H9 (cell line): Measurements from ENCODE around the gene PDZRN4. TPM values are rescaled to one million over a fixed set of nuclear protein-coding genes. Genes with fewer than 3 reads are reported as not detected.

Experiments
- DNase-seq: peaks from one replicate; pipeline ENCODE4 v3.0.0-alpha.2; 2017
- H2AFZ ChIP-seq: one replicate; pipeline ENCODE4 v1.6.1; 2013; ENCODE audit warnings: mild to moderate bottlenecking, low read length, control low read depth, moderate library complexity
- H2AK5ac ChIP-seq: 2 replicates; pipeline ENCODE4 v1.6.1; 2013; ENCODE audit warnings: low read length, control low read depth, mixed read lengths; ENCODE audit not compliant: insufficient read length
- H2BK120ac ChIP-seq: one replicate; pipeline ENCODE4 v1.6.1; 2013; ENCODE audit warnings: low read depth, mild to moderate bottlenecking, low read length, control low read depth, inconsistent platforms; ENCODE audit not compliant: poor library complexity, severe bottlenecking
- H2BK12ac ChIP-seq: 2 replicates; pipeline ENCODE4 v1.6.1; 2013; ENCODE audit warnings: low read length, control low read depth, mixed read lengths, low read depth; ENCODE audit not compliant: insufficient read length
- H2BK15ac ChIP-seq: 2 replicates; pipeline ENCODE4 v1.6.1; 2013; ENCODE audit warnings: low read depth, low read length, control low read depth
- H2BK20ac ChIP-seq: one replicate; pipeline ENCODE4 v1.6.1; 2013; ENCODE audit warnings: low read depth, mild to moderate bottlenecking, low read length, control low read depth, inconsistent platforms; ENCODE audit not compliant: poor library complexity, severe bottlenecking
- H2BK5ac ChIP-seq: 2 replicates; pipeline ENCODE4 v1.6.1; 2013; ENCODE audit warnings: low read length, control low read depth, mixed read lengths; ENCODE audit not compliant: insufficient read length
- H3K14ac ChIP-seq: 2 replicates; pipeline ENCODE4 v1.6.1; 2013; ENCODE audit warnings: low read length, control low read depth; ENCODE audit not compliant: insufficient read depth
- H3K18ac ChIP-seq: 2 replicates; pipeline ENCODE4 v1.6.1; 2013; ENCODE audit warnings: low read depth, mild to moderate bottlenecking, mixed read lengths, low read length, control low read depth; ENCODE audit not compliant: insufficient read length
- H3K23ac ChIP-seq: 2 replicates; pipeline ENCODE4 v1.6.1; 2013; ENCODE audit warnings: low read length, control low read depth, mixed read lengths, low read depth; ENCODE audit not compliant: insufficient read length
- H3K23me2 ChIP-seq: 2 replicates; pipeline ENCODE4 v1.6.1; 2013; ENCODE audit warnings: low read depth, mild to moderate bottlenecking, mixed read lengths, low read length, control low read depth; ENCODE audit not compliant: insufficient read length, poor library complexity, severe bottlenecking
- H3K27ac ChIP-seq: 2 replicates; pipeline ENCODE4 v1.5.1; 2013; ENCODE audit warnings: low read length, control low read depth, mixed read lengths, low read depth; ENCODE audit not compliant: insufficient read length
- H3K27me3 ChIP-seq: 2 replicates; pipeline ENCODE4 v1.6.1; 2013; ENCODE audit warnings: low read length, control low read depth, inconsistent platforms; ENCODE audit not compliant: insufficient read depth
- H3K4ac ChIP-seq: 2 replicates; pipeline ENCODE4 v1.6.1; 2013; ENCODE audit warnings: low read depth, mild to moderate bottlenecking, control low read depth, inconsistent platforms, low read length, moderate library complexity
- H3K4me1 ChIP-seq: 2 replicates; pipeline ENCODE4 v1.6.1; 2013; ENCODE audit warnings: low read length, control low read depth, inconsistent platforms; ENCODE audit not compliant: insufficient read depth
- H3K4me2 ChIP-seq: 2 replicates; pipeline ENCODE4 v1.6.1; 2013; ENCODE audit warnings: low read length, control low read depth, mixed read lengths; ENCODE audit not compliant: insufficient read length, insufficient read depth
- H3K56ac ChIP-seq: 2 replicates; pipeline ENCODE4 v1.6.1; 2013; ENCODE audit warnings: low read depth, mild to moderate bottlenecking, mixed read lengths, low read length, control low read depth; ENCODE audit not compliant: insufficient read length
- H3K79me1 ChIP-seq: 2 replicates; pipeline ENCODE4 v1.6.1; 2013; ENCODE audit warnings: low read depth, mild to moderate bottlenecking, moderate library complexity, low read length, control low read depth, inconsistent platforms; ENCODE audit not compliant: insufficient read depth, poor library complexity, severe bottlenecking
- H3K79me2 ChIP-seq: 2 replicates; pipeline ENCODE4 v1.6.1; 2013; ENCODE audit warnings: low read length, control low read depth, inconsistent platforms; ENCODE audit not compliant: insufficient read depth
- H3K9ac ChIP-seq: 2 replicates; pipeline ENCODE4 v1.6.1; 2013; ENCODE audit warnings: low read length, control low read depth, mixed read lengths; ENCODE audit not compliant: insufficient read length; ENCODE audit errors: extremely low read depth
- H3K9me3 ChIP-seq: one replicate; pipeline ENCODE4 v1.6.1; 2013; ENCODE audit warnings: low read depth, low read length, inconsistent platforms; ENCODE audit not compliant: control insufficient read depth
- H3T11ph ChIP-seq: one replicate; pipeline ENCODE4 v1.6.1; 2013; ENCODE audit warnings: mild to moderate bottlenecking, low read length, control low read depth, inconsistent platforms
- H4K20me1 ChIP-seq: one replicate; pipeline ENCODE4 v1.6.1; 2013; ENCODE audit not compliant: control insufficient read depth, insufficient read length, insufficient read depth
- H4K5ac ChIP-seq: 2 replicates; pipeline ENCODE4 v1.6.1; 2013; ENCODE audit warnings: low read depth, mild to moderate bottlenecking, mixed read lengths, low read length, control low read depth; ENCODE audit not compliant: insufficient read length
- H4K8ac ChIP-seq: replicated peaks from 2 replicates; pipeline ENCODE4 v1.6.1; 2013; ENCODE audit warnings: low read length, control low read depth, mixed read lengths, low read depth; ENCODE audit not compliant: insufficient read length
- H4K91ac ChIP-seq: 2 replicates; pipeline ENCODE4 v1.6.1; 2013; ENCODE audit warnings: low read depth, mild to moderate bottlenecking, moderate library complexity, mixed read lengths, low read length, control low read depth; ENCODE audit not compliant: insufficient read length
- H3K27ac Mint-ChIP-seq, 3 experiments: 2 replicates in 2 of 3; 3 replicates in 1 of 3; pipeline ENCODE4 v1.8.0; 2020 to 2021; ENCODE audit warnings: mixed read lengths in 3 of 3, mild to moderate bottlenecking in 1 of 3, moderate library complexity in 1 of 3
- H3K27me3 Mint-ChIP-seq: 2 replicates; pipeline ENCODE4 v1.8.0; 2021; ENCODE audit warnings: low read depth, mild to moderate bottlenecking, moderate library complexity, mixed read lengths
- H3K36me3 Mint-ChIP-seq, 3 experiments: 2 replicates in 2 of 3; 3 replicates in 1 of 3; pipeline ENCODE4 v1.8.0; 2020 to 2021; ENCODE audit warnings: low read depth in 3 of 3, mixed read lengths in 3 of 3; ENCODE audit not compliant: insufficient read depth in 1 of 3
- H3K4me1 Mint-ChIP-seq, 2 experiments: 2 replicates each; pipeline ENCODE4 v1.8.0; 2020; ENCODE audit warnings: mixed read lengths in 2 of 2
- H3K4me3 Mint-ChIP-seq, 2 experiments: 2 replicates in 1 of 2; 3 replicates in 1 of 2; pipeline ENCODE4 v1.8.0; 2020 to 2021; ENCODE audit warnings: mild to moderate bottlenecking in 2 of 2, mixed read lengths in 2 of 2, moderate library complexity in 1 of 2
- H3K9me3 Mint-ChIP-seq, 2 experiments: 2 replicates in 1 of 2; 3 replicates in 1 of 2; pipeline ENCODE4 v1.8.0; 2020; ENCODE audit warnings: mild to moderate bottlenecking in 2 of 2, mixed read lengths in 2 of 2, moderate library complexity in 1 of 2
- CTCF ChIP-seq: fragments of 200-600 bp; sonication (generic); conservative IDR thresholded peaks from 3 replicates; pipeline ENCODE4 v1.8.0; 2021; ENCODE audit warnings: antibody characterized with exemption, mild to moderate bottlenecking
- total RNA-seq: library from RNA; stranded (reverse); gene quantifications from 2 replicates; pipeline ENCODE4 v1.2.1, GENCODE V29; 2021

The PDZRN4 gene
- total RNA-seq, 1 experiment from 2014 or later = not detected

GRCh38 chr12:41619705-41620104, 431.6 kb downstream of the PDZRN4 start:
- Histone ChIP-seq H2BK120ac (no peak overlapping the region), H3K9ac (no peak overlapping the region), H3K56ac (no peak overlapping the region), H3K4ac (no peak overlapping the region), H2BK20ac (no peak overlapping the region), H3K18ac (no peak overlapping the region), H2AFZ (no peak overlapping the region), H3K4me1 (no peaks in the 10 kb centered on the region), H4K8ac (no peak overlapping the region), H3K27me3 (peaks cover 3% of the 10 kb centered on the region; the same call in 1 of the 2 replicates), H3T11ph (no peak overlapping the region), H2BK5ac (no peak overlapping the region), H3K23ac (no peak overlapping the region), H2BK12ac (no peak overlapping the region), H3K9me3 (no peaks in the 10 kb centered on the region), H3K79me1 (no peaks in the 10 kb centered on the region), H2BK15ac (no peak overlapping the region), H3K79me2 (no peaks in the 10 kb centered on the region), H4K91ac (no peak overlapping the region), H3K14ac (no peak overlapping the region), H3K23me2 (no peaks in the 10 kb centered on the region), H3K27ac (no peak overlapping the region), H3K4me2 (no peak overlapping the region), H4K5ac (no peak overlapping the region), H2AK5ac (no peak overlapping the region), H4K20me1 (no peaks in the 10 kb centered on the region)
- Mint-ChIP-seq H3K27ac (peak overlapping the region in 1 of 3 experiments; percentile 17; a peak in 3 of 7 replicates), H3K4me1 (peaks cover 18 to 29% of the 10 kb centered on the region in 2 experiments), H3K9me3 (peaks cover 4 to 17% of the 10 kb centered on the region in 2 experiments), H3K27me3 (peaks cover 45% of the 10 kb centered on the region), H3K36me3 (peaks cover 0 to 10% (median 9%) of the 10 kb centered on the region in 3 experiments; a peak in 5 of 7 replicates), H3K4me3 (no peak overlapping the region; a peak in 1 of 5 replicates)
- TF ChIP-seq CTCF = no peak
- no peak for DNase-seq
